ENCODE measurements around the gene CEP76.

CEP76 gene

GRCh38 chr18:12703664-12704063, 1.1 kb upstream of the CEP76 start:
- DNase-seq (ENCODE audit: low read depth in 2 of 2) = peak; percentile 16 to 41
- H3K4me3 ChIP-seq (replicated peaks in 1 of 2; ENCODE audit: low read depth in 2 of 2, low read length in 2 of 2) = peak overlapping the region; percentile 91 to 95
- TF ChIP-seq, protein P1, sequence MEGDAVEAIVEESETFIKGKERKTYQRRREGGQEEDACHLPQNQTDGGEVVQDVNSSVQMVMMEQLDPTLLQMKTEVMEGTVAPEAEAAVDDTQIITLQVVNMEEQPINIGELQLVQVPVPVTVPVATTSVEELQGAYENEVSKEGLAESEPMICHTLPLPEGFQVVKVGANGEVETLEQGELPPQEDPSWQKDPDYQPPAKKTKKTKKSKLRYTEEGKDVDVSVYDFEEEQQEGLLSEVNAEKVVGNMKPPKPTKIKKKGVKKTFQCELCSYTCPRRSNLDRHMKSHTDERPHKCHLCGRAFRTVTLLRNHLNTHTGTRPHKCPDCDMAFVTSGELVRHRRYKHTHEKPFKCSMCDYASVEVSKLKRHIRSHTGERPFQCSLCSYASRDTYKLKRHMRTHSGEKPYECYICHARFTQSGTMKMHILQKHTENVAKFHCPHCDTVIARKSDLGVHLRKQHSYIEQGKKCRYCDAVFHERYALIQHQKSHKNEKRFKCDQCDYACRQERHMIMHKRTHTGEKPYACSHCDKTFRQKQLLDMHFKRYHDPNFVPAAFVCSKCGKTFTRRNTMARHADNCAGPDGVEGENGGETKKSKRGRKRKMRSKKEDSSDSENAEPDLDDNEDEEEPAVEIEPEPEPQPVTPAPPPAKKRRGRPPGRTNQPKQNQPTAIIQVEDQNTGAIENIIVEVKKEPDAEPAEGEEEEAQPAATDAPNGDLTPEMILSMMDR (IDR thresholded peaks at IDR 0.05; ENCODE audit: low read depth, low read length) = no peak

DNA sequence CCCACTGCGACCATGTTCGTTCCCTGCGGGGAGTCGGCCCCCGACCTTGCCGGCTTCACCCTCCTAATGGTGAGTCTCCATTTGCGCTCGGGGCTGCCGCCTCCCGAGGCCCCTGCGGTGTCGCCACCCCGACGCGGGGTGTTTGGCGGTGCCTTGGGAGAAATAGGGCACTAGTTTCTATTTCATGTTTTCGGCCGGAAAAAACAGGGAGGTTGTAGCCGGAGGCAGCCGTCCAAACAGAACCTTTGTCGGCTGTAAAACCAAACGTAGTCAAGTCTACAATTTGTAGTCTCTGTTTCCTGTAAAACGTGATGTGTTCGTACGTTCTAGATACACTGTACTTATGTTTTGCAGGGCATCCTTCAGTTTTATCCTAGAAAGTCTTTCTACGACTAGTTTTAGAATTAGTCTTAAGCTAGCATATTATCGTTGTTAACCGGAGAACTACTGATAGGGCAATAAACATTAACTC, 609 bp upstream of the CEP76 start:
- H3K4me3 ChIP-seq (replicated peaks in 1 of 2; ENCODE audit: low read depth in 2 of 2, low read length in 2 of 2) = peak overlapping the region; percentile 91 to 95
- DNase-seq (ENCODE audit: low read depth in 2 of 2) = no peak
- TF ChIP-seq, protein P1 (IDR thresholded peaks at IDR 0.05; ENCODE audit: low read depth, low read length) = no peak

GRCh38 chr18:12701161-12701560, 1.4 kb downstream of the CEP76 start:
- TF ChIP-seq, protein P1 (IDR thresholded peaks at IDR 0.05; ENCODE audit: low read depth, low read length) = no peak
- no peak overlapping the region for H3K4me3 ChIP-seq (replicated peaks in 1 of 2; ENCODE audit: low read depth in 2 of 2, low read length in 2 of 2)
- DNase-seq (ENCODE audit: low read depth in 2 of 2) = no peak

DNA sequence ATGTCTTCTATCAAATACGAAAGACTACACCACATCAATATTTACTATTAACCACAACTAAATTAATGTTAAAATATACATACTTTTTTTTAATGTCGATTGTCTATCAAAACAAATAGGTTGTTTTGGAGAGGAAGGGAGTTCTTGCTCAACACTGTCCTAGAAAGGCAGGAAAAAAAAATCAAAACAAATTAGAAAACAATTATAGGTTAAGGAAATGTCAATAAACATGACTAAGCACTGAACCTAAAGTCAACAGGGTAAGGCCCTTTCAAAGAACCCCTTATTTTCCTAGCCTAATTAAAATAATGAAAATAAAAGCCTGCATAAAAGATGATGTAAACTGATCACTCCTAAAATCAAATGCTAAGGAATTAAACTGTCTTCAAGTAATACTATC, 2.8 kb downstream of the CEP76 start:
- no peak for DNase-seq (ENCODE audit: low read depth in 2 of 2)
- no peak overlapping the region for H3K4me3 ChIP-seq (replicated peaks in 1 of 2; ENCODE audit: low read depth in 2 of 2, low read length in 2 of 2)
- TF ChIP-seq, protein P1 (IDR thresholded peaks at IDR 0.05; ENCODE audit: low read depth, low read length) = no peak

DNA sequence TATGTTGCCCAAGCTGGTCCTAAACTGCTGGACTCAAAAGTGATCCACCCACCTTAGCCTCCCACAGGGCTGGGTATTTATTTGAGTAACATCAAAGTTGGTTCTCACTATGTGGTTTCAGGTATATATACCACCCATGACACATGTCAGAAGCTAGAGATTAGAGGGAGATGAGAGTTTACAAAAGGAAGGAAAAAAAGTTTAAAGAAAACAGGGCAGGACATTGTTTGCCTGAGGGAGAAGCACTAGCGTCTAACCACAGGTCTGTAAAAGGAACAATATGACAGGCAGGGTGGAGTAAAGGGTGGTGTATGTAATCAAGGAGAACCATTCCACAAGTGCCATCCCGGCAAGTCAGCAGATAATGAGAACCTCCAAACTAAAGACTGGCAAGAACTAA, 8.5 kb downstream of the CEP76 start:
- DNase-seq (ENCODE audit: low read depth in 2 of 2) = no peak

DNA sequence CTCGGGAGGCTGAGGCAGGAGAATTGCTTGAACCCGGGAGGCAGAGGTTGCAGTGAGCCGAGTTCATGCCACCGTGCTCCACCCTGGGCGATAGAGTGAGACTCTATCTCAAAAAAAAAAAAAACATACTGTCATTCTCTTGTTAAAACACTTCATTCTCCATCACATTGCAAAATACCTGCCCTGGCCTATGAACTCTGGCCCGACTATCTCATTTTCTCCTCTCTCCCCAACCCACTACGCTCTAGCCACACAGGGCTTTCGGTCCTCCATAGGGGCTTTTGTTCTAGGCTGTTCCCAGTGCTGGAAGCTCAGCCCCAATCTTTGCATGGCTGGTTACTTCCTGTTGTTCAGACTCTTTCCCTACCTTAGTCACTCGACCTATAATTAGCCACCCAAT, 10.3 kb downstream of the CEP76 start:
- TF ChIP-seq, protein P1 (IDR thresholded peaks at IDR 0.05; ENCODE audit: low read depth, low read length) = no peak
- no peak overlapping the region for H3K4me3 ChIP-seq (replicated peaks in 1 of 2; ENCODE audit: low read depth in 2 of 2, low read length in 2 of 2)
- no peak for DNase-seq (ENCODE audit: low read depth in 2 of 2)

More for the DNA sequence above, 8.5 kb downstream of the CEP76 start:
- no peak overlapping the region for H3K4me3 ChIP-seq (replicated peaks in 1 of 2; ENCODE audit: low read depth in 2 of 2, low read length in 2 of 2)
- TF ChIP-seq, protein P1 (IDR thresholded peaks at IDR 0.05; ENCODE audit: low read depth, low read length) = no peak

DNA sequence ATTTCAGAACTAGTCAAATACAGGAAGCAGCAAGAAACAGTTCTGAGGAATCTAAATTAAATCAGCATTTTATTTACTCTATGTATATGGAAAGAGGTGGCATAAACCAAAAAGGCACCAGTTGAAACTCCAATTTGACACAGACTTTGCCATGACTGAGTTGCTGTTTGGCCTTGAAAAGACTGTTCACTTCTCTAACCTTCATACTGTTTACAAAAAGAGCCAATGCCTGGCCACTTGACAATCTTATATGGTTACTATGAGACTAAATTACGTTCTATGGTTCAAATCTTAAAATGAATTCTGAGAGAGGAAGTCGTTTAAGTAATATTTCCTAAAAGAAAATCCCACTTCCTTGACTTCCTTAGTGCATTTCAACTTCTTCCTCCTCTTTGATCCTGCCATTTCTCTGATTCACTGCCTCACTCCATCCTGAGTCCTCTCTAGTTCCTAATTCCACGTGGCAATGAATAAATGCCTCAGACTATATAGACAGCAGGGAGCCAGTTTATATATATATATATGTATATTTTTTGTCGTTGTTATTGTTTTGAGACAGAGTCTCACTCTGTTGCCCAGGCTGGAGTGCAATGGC, 13.2 kb downstream of the CEP76 start:
- DNase-seq (ENCODE audit: low read depth in 2 of 2) = no peak
- TF ChIP-seq, protein P1 (IDR thresholded peaks at IDR 0.05; ENCODE audit: low read depth, low read length) = no peak
- no peak overlapping the region for H3K4me3 ChIP-seq (replicated peaks in 1 of 2; ENCODE audit: low read depth in 2 of 2, low read length in 2 of 2)

All from cardiac fibroblast (primary cell).